Adrenal gland (tissue), 5 donors: Measurements from ENCODE around the gene MROH2A.

Source experiments
- POLR2A ChIP-seq, 2 donors: fragments of 450-650 bp; IDR thresholded peaks; one replicate each; pipeline ENCODE4 v1.6.1; 2017; ENCODE audit warnings: antibody characterized with exemption in 2 of 2, mild to moderate bottlenecking in 2 of 2, moderate library complexity in 1 of 2
- TF ChIP-seq, protein P1 (sequence below), 6 experiments: fragments of 450-650 bp in 4 of 6; fragments of 200-600 bp in 2 of 6; sonication (generic) in 1 of 6; IDR thresholded peaks; 1 replicate in 5 of 6; 2 replicates in 1 of 6; pipeline versions ENCODE4 v1.5.1 to v1.8.0; 2016 to 2021; ENCODE audit warnings: antibody characterized with exemption in 6 of 6, mild to moderate bottlenecking in 2 of 6, moderate library complexity in 1 of 6
- donor health status: DM: no; HTN: no; CAD: no.

DNA sequence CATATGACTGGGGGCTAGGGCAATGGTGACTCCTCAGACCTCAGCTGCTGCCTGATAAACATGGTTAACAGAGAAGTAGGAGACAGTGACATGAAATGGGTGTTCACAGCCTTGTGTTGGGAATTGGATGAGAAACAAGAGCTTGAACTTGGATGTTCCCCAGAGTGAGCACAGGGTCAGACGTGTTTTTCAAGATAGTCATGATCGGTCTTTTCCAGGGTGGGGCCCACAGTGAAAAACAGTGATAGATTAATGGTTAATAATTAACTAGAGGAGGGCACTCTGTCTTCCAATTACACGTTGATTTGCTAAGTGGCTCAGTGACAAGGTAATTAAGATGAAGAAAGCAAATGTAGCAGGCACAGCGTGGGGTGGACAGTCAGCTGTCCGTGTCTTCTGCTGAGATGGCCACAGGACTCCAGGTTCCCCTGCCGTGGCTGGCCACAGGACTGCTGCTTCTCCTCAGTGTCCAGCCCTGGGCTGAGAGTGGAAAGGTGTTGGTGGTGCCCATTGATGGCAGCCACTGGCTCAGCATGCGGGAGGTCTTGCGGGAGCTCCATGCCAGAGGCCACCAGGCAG is 49.3 kb upstream of the MROH2A start, which contains the start of gene UGT1A3:
- TF ChIP-seq POLR2A (IDR thresholded peaks at IDR 0.05): no peak
- TF ChIP-seq, protein P1, sequence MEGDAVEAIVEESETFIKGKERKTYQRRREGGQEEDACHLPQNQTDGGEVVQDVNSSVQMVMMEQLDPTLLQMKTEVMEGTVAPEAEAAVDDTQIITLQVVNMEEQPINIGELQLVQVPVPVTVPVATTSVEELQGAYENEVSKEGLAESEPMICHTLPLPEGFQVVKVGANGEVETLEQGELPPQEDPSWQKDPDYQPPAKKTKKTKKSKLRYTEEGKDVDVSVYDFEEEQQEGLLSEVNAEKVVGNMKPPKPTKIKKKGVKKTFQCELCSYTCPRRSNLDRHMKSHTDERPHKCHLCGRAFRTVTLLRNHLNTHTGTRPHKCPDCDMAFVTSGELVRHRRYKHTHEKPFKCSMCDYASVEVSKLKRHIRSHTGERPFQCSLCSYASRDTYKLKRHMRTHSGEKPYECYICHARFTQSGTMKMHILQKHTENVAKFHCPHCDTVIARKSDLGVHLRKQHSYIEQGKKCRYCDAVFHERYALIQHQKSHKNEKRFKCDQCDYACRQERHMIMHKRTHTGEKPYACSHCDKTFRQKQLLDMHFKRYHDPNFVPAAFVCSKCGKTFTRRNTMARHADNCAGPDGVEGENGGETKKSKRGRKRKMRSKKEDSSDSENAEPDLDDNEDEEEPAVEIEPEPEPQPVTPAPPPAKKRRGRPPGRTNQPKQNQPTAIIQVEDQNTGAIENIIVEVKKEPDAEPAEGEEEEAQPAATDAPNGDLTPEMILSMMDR (IDR thresholded peaks at IDR 0.05): no peak
